ENCODE results near the gene STON1. TPM values are rescaled to one million over a fixed set of nuclear protein-coding genes. Genes with fewer than 3 reads are reported as not detected.

Gene STON1
- total RNA-seq, 1 donor from 2014 or later: 0.88 TPM

GRCh38 chr2:48488545-48488944, 41.4 kb upstream of the STON1 start:
- no peaks in the 10 kb centered on the region for H3K36me3 ChIP-seq (ENCODE audit: control insufficient read depth, insufficient read depth, low read length)
- no peak for DNase-seq (ENCODE audit: low read depth)
- H3K4me3 ChIP-seq (ENCODE audit: low read depth, low read length): no peak overlapping the region
- no peak for TF ChIP-seq CTCF (IDR thresholded peaks at IDR 0.05; ENCODE audit: insufficient read depth, low read length, poor library complexity, severe bottlenecking)
- no peaks in the 10 kb centered on the region for H3K27me3 ChIP-seq (ENCODE audit: control insufficient read depth, insufficient read depth, low read length)

DNA sequence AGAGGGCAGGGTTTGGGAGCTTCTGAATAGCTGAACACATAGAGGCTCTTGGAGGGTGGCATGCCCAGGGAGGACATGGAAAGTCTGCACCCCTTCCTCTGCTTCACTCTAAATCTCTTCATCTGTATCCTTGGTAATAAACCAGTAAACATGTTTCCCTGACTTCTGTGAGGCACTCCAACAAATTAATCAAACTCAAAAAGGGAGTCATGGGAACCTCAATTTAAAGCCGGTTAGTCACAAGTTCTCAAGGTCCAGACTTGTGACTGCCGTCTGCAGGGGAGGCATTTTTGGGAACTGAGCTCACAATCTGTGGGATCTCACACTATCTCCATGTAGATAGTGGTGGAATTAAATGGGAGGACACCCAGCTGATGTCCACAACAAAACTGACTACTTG, 33.1 kb upstream of the STON1 start:
- H3K36me3 ChIP-seq (ENCODE audit: control insufficient read depth, insufficient read depth, low read length): peaks cover 2% of the 10 kb centered on the region
- TF ChIP-seq CTCF (IDR thresholded peaks at IDR 0.05; ENCODE audit: insufficient read depth, low read length, poor library complexity, severe bottlenecking): no peak
- no peaks in the 10 kb centered on the region for H3K27me3 ChIP-seq (ENCODE audit: control insufficient read depth, insufficient read depth, low read length)
- no peak for DNase-seq (ENCODE audit: low read depth)
- no peak overlapping the region for H3K4me3 ChIP-seq (ENCODE audit: low read depth, low read length)

DNA sequence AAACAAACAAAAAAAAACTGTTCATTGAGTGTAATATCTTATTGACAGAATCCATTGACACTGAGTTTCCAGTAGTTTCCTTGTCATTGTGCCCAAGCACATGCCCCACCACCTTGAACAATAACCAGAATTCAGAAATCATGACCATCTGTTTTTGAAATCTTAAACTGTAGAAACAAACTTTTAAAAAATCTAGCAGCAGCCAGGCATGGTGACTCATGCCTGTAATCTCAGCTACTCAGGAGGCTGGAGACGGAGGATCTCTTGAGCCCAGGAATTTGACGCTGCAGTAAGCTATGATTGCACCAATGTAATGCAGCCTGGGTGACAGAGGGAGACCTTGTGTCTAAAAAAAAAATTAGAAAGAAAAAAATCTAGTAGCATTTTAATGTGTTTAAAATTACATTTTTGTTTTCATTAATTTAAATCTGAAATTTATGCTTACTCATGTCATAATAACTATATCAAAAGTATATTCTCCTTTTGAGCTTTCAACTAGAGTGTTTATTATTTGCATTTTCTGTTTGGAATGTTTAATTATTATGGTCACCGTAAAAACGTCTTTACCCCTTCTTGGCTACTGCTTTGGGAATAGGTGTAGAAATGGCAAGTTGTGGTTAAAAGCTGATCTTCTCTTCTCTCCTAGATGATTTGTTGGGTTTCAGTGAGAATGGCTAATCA, 25.2 kb upstream of the STON1 start:
- DNase-seq (ENCODE audit: low read depth): no peak
- H3K27me3 ChIP-seq (ENCODE audit: control insufficient read depth, insufficient read depth, low read length): no peaks in the 10 kb centered on the region
- no peak overlapping the region for H3K4me3 ChIP-seq (ENCODE audit: low read depth, low read length)
- no peak for TF ChIP-seq CTCF (IDR thresholded peaks at IDR 0.05; ENCODE audit: insufficient read depth, low read length, poor library complexity, severe bottlenecking)
- peaks cover 4% of the 10 kb centered on the region for H3K36me3 ChIP-seq (ENCODE audit: control insufficient read depth, insufficient read depth, low read length)

GRCh38 chr2:48507111-48507510, 22.8 kb upstream of the STON1 start:
- Histone ChIP-seq H3K27me3 (ENCODE audit: control insufficient read depth, insufficient read depth, low read length) (no peaks in the 10 kb centered on the region), H3K36me3 (ENCODE audit: control insufficient read depth, insufficient read depth, low read length) (peaks cover 1% of the 10 kb centered on the region), H3K4me3 (ENCODE audit: low read depth, low read length) (no peak overlapping the region)
- no peak for DNase-seq (ENCODE audit: low read depth)
- TF ChIP-seq CTCF (IDR thresholded peaks at IDR 0.05; ENCODE audit: insufficient read depth, low read length, poor library complexity, severe bottlenecking): no peak

DNA sequence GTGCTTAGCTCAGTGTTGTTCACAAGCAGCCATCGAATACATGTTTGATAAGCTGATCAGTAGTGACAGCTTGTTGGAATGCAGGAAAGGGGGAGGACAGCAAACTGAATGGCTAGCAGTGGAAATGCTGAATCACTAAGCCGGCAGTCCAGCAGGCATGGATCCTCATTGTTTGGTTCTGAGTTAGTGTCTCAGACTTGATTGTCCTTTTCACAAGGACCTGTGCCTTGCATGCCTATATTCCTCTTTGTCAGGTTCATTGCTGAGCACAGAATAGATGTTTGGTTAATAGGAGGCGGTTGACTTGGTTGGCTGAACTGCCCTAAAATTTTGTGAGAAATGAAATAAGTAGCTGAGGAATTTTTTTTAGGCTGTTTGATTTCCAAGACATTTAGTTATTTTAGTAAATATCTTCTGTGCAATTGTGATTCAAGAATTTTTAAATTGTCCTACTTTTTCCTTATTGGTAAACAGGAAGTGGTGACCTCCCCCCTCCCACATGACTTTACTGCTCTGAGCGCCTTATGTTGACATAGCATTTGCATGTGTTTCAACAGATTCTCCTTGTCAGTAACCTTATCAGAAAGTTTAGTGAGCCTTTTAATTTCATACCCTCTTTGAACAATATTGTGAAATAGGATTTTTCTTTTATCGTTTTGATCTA, 21.4 kb upstream of the STON1 start:
- Histone ChIP-seq H3K36me3 (ENCODE audit: control insufficient read depth, insufficient read depth, low read length) (peaks cover 1% of the 10 kb centered on the region), H3K4me3 (ENCODE audit: low read depth, low read length) (no peak overlapping the region), H3K27me3 (ENCODE audit: control insufficient read depth, insufficient read depth, low read length) (no peaks in the 10 kb centered on the region)
- TF ChIP-seq CTCF (IDR thresholded peaks at IDR 0.05; ENCODE audit: insufficient read depth, low read length, poor library complexity, severe bottlenecking): no peak
- DNase-seq (ENCODE audit: low read depth): no peak
